ENCODE measurements around the gene XCR1.

- TF ChIP-seq CTCF (IDR thresholded peaks at IDR 0.05) = no peak
- TF ChIP-seq POLR2A (IDR thresholded peaks at IDR 0.05) = no peak
These were observed 4.0 kb upstream of the XCR1 start for GRCh38 chr3:46031269-46031668.
